AG04449 (cell line): ENCODE data around the gene ZNF438.

ENCODE experiments used
- CTCF ChIA-PET: fragments of 350-600 bp; formaldehyde crosslinking; extraction: SDS; loops from one replicate; lab custom pipeline; 2021; ENCODE audit warnings: antibody characterized with exemption; lab: Yijun Ruan, JAX
- POLR2A ChIA-PET: fragments of 400-600, 350-600 bp; formaldehyde crosslinking; extraction: SDS; loops from one replicate; lab custom pipeline; 2020; ENCODE audit warnings: antibody characterized with exemption, inconsistent platforms; lab: Yijun Ruan, JAX
- DNase-seq: peaks from one replicate; pipeline ENCODE4 v3.0.0-alpha.2; 2010; ENCODE audit warnings: low read depth, low spot score
- H3K4me3 ChIP-seq: 2 replicates; pipeline ENCODE4 v1.5.1; 2011; ENCODE audit warnings: low read depth, mild to moderate bottlenecking, control low read depth, low read length
- CTCF ChIP-seq: IDR thresholded peaks from one replicate; pipeline ENCODE4 v1.5.1; 2011; ENCODE audit warnings: mild to moderate bottlenecking, moderate library complexity, low read length, control low read depth, inconsistent platforms; ENCODE audit not compliant: insufficient read depth; ENCODE audit errors: missing control alignments

The ZNF438 gene

GRCh38 chr10:30850776-30851175 is 180.9 kb downstream of the ZNF438 start:
- DNase-seq, result no peak
- no peak overlapping the region for H3K4me3 ChIP-seq
- no peak for TF ChIP-seq CTCF
- ChIA-PET CTCF (no interaction called here), POLR2A (no interaction called here)

GRCh38 chr10:30849231-30850035 is 182.2 kb downstream of the ZNF438 start:
- POLR2A ChIA-PET, result no interaction called here
- CTCF ChIA-PET, result no interaction called here
- no peak overlapping the region for H3K4me3 ChIP-seq
- DNase-seq, result no peak
- no peak for TF ChIP-seq CTCF

GRCh38 chr10:30848396-30849032 is 183.2 kb downstream of the ZNF438 start:
- ChIA-PET POLR2A (no interaction called here), CTCF (no interaction called here)
- no peak for TF ChIP-seq CTCF
- DNase-seq, result no peak
- H3K4me3 ChIP-seq, result no peak overlapping the region

DNA sequence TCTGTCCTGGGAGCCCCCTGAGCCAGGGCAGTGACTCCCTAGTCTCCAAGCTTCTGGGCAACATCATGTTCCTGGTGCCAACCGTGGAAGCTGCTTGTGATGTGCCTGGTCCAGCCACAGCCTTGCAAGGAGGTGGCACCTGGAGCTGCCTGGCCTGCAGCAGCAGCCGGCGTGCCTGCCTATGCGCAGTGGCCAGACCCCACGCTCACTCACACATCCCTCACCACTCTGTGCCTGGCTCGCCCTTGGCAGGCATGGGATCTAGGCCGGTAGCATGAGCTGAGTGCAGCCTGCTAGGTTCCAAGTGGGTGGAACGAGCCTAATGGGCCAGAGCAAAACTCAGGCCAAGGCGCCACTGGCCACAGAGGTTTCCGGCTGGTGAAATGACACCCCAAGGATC is 184.0 kb downstream of the ZNF438 start:
- DNase-seq, result no peak
- no peak overlapping the region for H3K4me3 ChIP-seq
- CTCF ChIA-PET, result interaction anchor here (0.9 kb wide), 1 partner anchor 14 kb away, joined by 3 read pairs; no protein-coding TSS in a partner anchor
- POLR2A ChIA-PET, result no interaction called here
- no peak for TF ChIP-seq CTCF

DNA sequence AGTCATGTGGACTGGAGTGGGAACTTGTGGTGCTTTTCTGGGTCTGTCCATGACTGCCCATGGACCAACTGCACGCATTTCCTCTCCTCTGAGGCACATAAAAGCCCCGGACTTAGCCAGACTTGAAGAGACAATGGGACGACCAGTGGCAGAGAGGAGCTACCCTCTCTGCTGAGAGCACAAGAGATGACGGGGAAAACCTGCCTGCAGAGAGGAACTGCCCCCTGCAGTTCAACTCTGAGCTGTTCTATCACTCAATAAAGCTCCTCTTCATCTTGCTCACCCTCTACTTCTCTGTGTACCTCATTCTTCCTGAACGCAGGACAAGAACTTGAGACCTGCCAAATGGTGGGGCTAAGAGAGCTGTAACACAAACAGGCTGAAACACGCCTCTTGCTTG is 184.5 kb downstream of the ZNF438 start:
- CTCF ChIA-PET, result interaction anchor here (0.9 kb wide), 1 partner anchor 14 kb away, joined by 3 read pairs; no protein-coding TSS in a partner anchor

More for the DNA sequence above, 184.5 kb downstream of the ZNF438 start:
- POLR2A ChIA-PET, result no interaction called here
- no peak for TF ChIP-seq CTCF
- no peak for DNase-seq
- no peak overlapping the region for H3K4me3 ChIP-seq
